ENCODE results near the gene WDR64.
"Not testable (repeated sequence)": the region's sequence is repeated elsewhere in the genome, so short reads cannot be mapped to it uniquely, and the experiment has no call there.

The WDR64 gene

DNA sequence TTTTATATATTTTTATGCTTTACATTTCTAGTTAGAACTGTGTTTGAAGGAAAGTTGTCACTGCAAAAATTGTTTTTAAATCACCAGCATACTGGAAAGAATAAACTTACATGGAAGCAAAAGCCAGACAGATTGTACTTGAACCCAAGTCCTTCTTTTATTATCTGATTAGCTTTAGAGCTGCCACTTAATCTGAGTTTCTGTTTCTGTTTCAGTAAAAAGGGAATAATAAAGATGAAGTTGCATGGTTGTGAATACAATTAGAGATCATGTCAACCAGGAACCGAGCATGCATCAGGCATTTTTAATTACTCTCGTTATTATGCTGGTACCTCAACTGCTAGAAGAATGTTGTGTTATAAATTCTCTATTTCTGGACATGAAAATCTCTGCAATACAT lies 119.0 kb downstream of the WDR64 start:
- Mint-ChIP-seq H3K36me3 (ENCODE audit: low read depth) (no peaks in the 10 kb centered on the region), H3K9me3 (no peaks in the 10 kb centered on the region), H3K4me3 (no peak overlapping the region), H3K27me3 (peaks cover 8% of the 10 kb centered on the region), H3K4me1 (ENCODE audit: low read depth) (no peaks in the 10 kb centered on the region), H3K27ac (no peak overlapping the region)
- intact Hi-C loops (cut with micrococcal nuclease), result no loop called here

DNA sequence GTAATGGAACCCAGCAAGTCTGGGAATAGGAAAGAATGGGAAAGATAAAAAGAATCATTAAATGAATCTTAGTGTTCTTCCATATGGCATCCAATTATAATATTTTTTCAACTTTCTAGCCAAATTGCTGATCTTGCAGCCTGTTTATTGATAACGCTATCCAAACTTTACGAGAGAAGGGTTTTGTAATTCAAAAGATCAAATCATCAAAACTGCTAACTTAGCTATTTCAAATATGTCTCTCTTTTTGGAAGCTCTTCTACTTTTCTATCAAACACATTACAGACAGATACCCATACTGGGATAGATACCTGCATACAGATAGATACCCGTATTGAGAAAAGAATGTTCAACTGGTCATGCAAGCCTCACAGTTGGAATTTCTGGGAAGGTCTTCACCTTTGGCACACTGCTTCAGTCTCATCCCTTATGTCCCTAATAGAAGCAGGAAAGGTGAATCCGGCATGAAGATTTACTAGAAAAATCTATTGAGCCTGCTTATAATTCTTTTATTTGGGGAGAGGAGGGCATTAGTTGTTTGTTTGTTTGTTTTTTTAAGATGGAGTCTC lies 120.9 kb downstream of the WDR64 start:
- no peak overlapping the region for H3K27ac Mint-ChIP-seq
- intact Hi-C loops (cut with micrococcal nuclease), result no loop called here
- H3K9me3 Mint-ChIP-seq, result no peaks in the 10 kb centered on the region
- no peaks in the 10 kb centered on the region for H3K36me3 Mint-ChIP-seq (ENCODE audit: low read depth)
- no peak overlapping the region for H3K4me3 Mint-ChIP-seq
- no peaks in the 10 kb centered on the region for H3K27me3 Mint-ChIP-seq
- peaks cover 6% of the 10 kb centered on the region for H3K4me1 Mint-ChIP-seq (ENCODE audit: low read depth)

DNA sequence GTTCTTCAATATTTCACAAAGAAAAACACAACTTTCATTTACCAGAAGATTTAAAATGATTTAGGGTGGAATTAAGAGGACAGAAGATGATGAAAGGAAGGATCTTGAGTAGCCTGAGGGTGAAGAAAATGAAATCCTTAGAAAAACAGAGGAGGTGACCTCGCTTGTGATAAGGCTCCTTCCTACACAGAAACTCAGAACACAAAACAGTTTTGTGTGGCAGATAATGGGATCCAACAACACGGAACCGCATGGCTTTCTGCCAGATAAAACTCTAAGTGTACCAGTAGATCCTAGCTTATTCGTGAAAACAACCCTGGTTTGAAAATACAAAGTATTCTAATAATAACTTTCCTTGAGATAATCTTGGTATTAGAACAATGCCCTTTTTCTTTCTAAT lies 121.9 kb downstream of the WDR64 start:
- Mint-ChIP-seq H3K9me3 (no peaks in the 10 kb centered on the region), H3K4me1 (ENCODE audit: low read depth) (peaks cover 6% of the 10 kb centered on the region), H3K27me3 (no peaks in the 10 kb centered on the region), H3K36me3 (ENCODE audit: low read depth) (no peaks in the 10 kb centered on the region), H3K27ac (no peak overlapping the region), H3K4me3 (no peak overlapping the region)
- intact Hi-C loops (cut with micrococcal nuclease), result no loop called here

DNA sequence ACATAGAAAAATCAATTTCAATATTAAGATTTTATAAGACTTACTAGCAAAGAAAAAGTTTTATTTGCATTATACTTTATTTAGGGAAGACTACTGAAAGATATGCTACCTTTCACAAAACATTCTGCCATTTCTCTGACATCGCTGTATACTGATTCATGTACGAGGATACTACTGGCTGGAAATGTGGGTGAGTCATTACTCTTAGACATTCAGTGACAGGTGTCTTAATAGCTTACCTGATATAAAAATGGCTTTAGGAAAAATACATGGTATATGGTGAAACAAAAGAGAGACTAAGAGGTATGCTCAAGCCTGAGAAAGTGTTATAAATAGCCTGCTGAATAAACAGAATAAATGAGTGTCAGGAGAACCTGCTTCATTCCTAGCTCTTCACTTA lies 122.9 kb downstream of the WDR64 start:
- Mint-ChIP-seq H3K27ac (no peak overlapping the region), H3K4me3 (no peak overlapping the region), H3K4me1 (ENCODE audit: low read depth) (peaks cover 6% of the 10 kb centered on the region), H3K27me3 (no peaks in the 10 kb centered on the region), H3K9me3 (no peaks in the 10 kb centered on the region), H3K36me3 (ENCODE audit: low read depth) (no peaks in the 10 kb centered on the region)
- intact Hi-C loops (cut with micrococcal nuclease), result no loop called here

DNA sequence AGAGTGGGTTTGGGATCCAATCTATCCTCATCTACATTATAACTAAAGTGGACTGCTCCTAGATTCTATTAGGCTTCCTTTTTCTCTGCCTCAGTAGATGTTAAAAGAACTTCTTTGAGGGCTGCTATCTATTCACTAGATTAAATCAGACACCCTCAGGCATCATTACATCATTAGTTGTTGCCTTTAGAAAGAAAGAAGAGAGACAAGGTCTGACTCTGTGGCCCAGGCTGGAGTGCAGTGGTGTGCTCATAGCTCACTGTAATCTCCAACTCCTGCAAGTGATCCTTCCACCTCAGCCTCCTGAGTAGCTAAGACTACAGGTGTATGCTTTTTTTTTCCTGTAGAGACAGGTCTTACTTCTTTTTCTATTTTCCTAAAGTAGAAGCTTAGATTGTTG lies 124.8 kb downstream of the WDR64 start:
- no peaks in the 10 kb centered on the region for H3K27me3 Mint-ChIP-seq
- intact Hi-C loops (cut with micrococcal nuclease), result no loop called here
- H3K9me3 Mint-ChIP-seq, result no peaks in the 10 kb centered on the region
- no peaks in the 10 kb centered on the region for H3K36me3 Mint-ChIP-seq (ENCODE audit: low read depth)
- no peak overlapping the region for H3K27ac Mint-ChIP-seq
- H3K4me3 Mint-ChIP-seq, result no peak overlapping the region
- H3K4me1 Mint-ChIP-seq (ENCODE audit: low read depth), result peaks cover 6% of the 10 kb centered on the region

DNA sequence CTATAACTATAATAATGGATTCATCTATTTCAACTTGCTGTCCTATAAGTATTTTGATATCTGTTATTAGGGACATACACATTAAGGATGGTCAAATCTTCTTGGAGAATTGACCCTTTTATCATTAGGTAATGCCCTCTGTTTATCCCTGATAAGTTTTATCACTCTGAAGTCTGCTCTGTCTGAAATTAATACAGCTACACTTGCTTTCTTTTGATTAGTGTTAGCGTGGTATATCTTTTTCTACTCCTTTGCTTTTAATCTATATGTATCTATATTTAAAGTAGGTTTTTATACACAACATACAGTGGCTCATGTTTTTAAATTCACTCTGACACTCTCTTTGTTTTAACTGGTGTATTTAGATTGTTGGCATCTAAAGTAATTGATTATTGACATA lies 126.0 kb downstream of the WDR64 start:
- Mint-ChIP-seq H3K9me3 (no peaks in the 10 kb centered on the region), H3K27ac (no peak overlapping the region), H3K36me3 (ENCODE audit: low read depth) (no peaks in the 10 kb centered on the region), H3K4me1 (ENCODE audit: low read depth) (peaks cover 6% of the 10 kb centered on the region), H3K4me3 (no peak overlapping the region), H3K27me3 (peaks cover 1% of the 10 kb centered on the region)
- intact Hi-C loops (cut with micrococcal nuclease), result no loop called here

DNA sequence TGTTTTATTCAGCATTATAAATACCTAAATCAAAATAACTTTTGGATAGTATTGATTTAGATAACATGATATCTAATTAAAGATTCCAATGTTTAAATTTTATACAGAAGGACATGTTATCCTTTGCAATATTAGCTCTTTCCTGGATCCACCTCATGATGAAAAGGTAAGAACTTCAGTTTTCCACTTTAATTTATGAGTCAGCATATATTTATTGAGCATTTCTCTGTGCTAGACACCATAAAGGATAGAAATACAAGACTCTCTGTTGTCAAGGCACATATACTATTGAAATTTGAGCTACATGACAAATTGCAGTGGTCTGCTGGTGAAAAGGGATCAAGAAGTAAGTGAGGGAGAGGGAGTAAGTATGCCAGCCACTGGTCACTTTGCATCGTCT lies 127.8 kb downstream of the WDR64 start:
- no peaks in the 10 kb centered on the region for H3K9me3 Mint-ChIP-seq
- H3K27me3 Mint-ChIP-seq, result peaks cover 4% of the 10 kb centered on the region
- no peak overlapping the region for H3K4me3 Mint-ChIP-seq
- peaks cover 6% of the 10 kb centered on the region for H3K4me1 Mint-ChIP-seq (ENCODE audit: low read depth)
- no peaks in the 10 kb centered on the region for H3K36me3 Mint-ChIP-seq (ENCODE audit: low read depth)
- H3K27ac Mint-ChIP-seq, result no peak overlapping the region
- intact Hi-C loops (cut with micrococcal nuclease), result no loop called here

DNA sequence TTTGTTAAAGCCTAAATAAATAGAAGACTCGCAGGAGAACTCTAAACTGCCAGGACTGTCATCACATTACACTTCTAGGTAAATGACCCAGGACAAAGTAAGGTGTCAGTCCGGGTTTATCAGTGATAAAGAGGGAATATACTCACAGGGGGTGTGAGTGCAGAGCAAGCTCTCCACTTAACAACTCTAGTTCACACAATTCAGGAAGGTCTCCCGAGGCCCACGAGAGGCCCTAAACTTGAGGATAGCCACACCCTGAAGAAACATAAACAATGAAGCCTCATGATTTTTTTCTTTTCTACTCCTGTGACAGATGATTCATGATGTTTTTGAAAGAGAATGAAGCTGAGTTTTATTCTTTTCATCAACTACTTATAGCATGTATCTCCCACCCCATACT lies 130.3 kb downstream of the WDR64 start:
- Mint-ChIP-seq H3K4me1 (ENCODE audit: low read depth) (no peaks in the 10 kb centered on the region), H3K4me3 (no peak overlapping the region), H3K27ac (no peak overlapping the region), H3K27me3 (peaks cover 4% of the 10 kb centered on the region), H3K36me3 (ENCODE audit: low read depth) (no peaks in the 10 kb centered on the region), H3K9me3 (no peaks in the 10 kb centered on the region)
- intact Hi-C loops (cut with micrococcal nuclease), result no loop called here

DNA sequence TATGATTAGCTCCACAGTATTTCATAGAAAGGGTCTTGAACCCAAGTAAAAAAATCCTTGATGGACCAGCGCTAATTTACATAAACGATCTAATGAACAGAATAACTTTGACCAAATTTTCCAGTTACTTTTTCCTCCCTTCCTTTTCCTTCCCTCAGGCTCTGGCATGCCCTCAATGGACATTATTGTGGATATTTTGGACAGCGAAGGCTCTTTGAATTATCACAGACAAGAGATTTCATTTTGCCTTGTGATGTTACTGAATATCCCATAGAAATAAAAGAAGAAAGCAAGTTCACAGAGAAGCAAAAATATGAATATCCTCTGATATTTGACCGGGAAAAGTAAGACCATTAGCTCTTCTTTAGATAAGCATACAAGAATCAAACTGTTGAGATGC lies 135.6 kb downstream of the WDR64 start:
- Mint-ChIP-seq H3K4me1 (ENCODE audit: low read depth) (no peaks in the 10 kb centered on the region), H3K36me3 (ENCODE audit: low read depth) (no peaks in the 10 kb centered on the region), H3K27me3 (peaks cover 4% of the 10 kb centered on the region), H3K27ac (no peak overlapping the region), H3K4me3 (no peak overlapping the region), H3K9me3 (no peaks in the 10 kb centered on the region)
- intact Hi-C loops (cut with micrococcal nuclease), result no loop called here

DNA sequence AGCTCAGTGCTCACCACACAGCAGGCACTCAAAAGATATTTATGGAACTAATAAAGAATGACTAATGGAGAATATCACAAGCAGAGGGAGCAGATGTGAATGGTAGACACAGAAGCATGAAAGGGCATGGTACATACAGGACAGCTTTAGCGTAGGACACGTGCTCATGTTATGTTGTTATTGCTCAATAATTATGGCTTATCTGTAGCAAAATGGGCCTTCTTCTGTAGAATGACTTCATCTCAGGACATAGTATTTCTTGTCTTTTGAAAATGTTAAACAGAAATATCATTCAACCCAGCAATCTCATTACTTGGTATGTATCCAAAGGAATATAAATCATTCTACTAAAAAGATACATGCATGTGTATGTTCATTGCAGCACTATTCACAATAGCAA lies 137.0 kb downstream of the WDR64 start:
- no peaks in the 10 kb centered on the region for H3K4me1 Mint-ChIP-seq (ENCODE audit: low read depth)
- H3K27me3 Mint-ChIP-seq, result peaks cover 5% of the 10 kb centered on the region
- H3K4me3 Mint-ChIP-seq, result no peak overlapping the region
- H3K27ac Mint-ChIP-seq, result no peak overlapping the region
- H3K36me3 Mint-ChIP-seq (ENCODE audit: low read depth), result no peaks in the 10 kb centered on the region
- intact Hi-C loops (cut with micrococcal nuclease), result no loop called here
- no peaks in the 10 kb centered on the region for H3K9me3 Mint-ChIP-seq

DNA sequence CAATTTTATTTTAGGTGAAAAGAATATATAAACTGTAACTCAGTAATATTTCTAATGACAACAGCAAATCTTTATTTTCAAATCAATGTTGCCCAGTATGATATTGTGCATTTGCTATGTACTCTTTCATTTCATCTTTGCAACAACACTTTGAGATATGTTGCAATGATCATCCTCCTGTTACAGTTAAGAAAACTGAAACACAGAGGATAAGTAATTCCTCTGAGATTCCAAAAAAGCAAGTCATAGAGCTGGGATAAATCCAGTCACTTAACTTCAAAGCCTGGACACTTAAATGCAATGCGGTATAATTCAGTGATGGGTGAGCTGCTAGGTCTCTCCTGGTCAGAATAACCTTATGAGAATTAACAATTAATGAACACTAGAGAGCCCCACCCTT lies 147.3 kb downstream of the WDR64 start:
- peaks cover 10% of the 10 kb centered on the region for H3K27me3 Mint-ChIP-seq
- H3K9me3 Mint-ChIP-seq, result no peaks in the 10 kb centered on the region
- H3K27ac Mint-ChIP-seq, result no peak overlapping the region
- H3K4me3 Mint-ChIP-seq, result no peak overlapping the region
- intact Hi-C loops (cut with micrococcal nuclease), result no loop called here
- no peaks in the 10 kb centered on the region for H3K4me1 Mint-ChIP-seq (ENCODE audit: low read depth)
- no peaks in the 10 kb centered on the region for H3K36me3 Mint-ChIP-seq (ENCODE audit: low read depth)

DNA sequence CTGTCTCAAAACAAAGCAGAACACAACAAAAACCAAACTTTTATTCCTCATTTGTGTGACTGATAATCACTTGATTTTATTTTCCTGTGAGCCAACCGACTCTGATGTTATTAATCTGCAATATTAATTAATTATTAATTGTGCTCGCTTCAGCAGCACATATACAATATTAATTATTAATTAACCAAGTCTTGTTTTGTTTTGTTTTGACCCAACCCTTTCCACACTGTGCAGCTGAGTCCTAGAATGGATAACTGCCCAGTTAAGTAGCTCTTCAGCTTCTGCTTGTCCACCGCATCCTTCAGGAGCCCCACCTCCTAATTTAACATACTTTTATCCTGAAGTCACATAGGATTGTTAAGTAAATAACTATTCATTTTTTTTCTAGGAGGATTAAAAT lies 148.6 kb downstream of the WDR64 start:
- no peaks in the 10 kb centered on the region for H3K9me3 Mint-ChIP-seq
- H3K27me3 Mint-ChIP-seq, result peaks cover 7% of the 10 kb centered on the region
- H3K4me1 Mint-ChIP-seq (ENCODE audit: low read depth), result no peaks in the 10 kb centered on the region
- H3K36me3 Mint-ChIP-seq (ENCODE audit: low read depth), result no peaks in the 10 kb centered on the region
- H3K27ac Mint-ChIP-seq, result no peak overlapping the region
- intact Hi-C loops (cut with micrococcal nuclease), result no loop called here
- H3K4me3 Mint-ChIP-seq, result no peak overlapping the region

DNA sequence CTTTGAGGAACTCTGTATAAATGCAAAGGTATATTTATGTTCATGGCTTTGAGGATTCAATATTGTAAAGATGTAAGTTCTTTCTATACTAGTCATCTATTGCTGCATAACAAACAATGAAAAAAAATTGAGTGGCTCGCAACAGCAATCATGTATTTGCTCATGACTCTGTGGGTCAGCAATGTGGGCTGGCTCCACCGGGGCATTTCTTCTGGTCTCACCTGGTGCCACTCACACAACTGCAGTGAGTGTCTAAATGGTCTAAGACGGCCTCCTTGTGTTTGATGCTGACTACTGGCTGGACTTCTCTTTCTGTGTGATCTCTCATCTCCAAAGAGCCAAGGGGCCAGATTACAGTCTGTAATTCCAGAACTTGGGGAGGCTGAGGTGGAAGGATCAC lies 150.8 kb downstream of the WDR64 start:
- Mint-ChIP-seq H3K4me1 (ENCODE audit: low read depth) (no peaks in the 10 kb centered on the region), H3K27ac (no peak overlapping the region), H3K27me3 (peaks cover 7% of the 10 kb centered on the region), H3K4me3 (no peak overlapping the region), H3K36me3 (ENCODE audit: low read depth) (no peaks in the 10 kb centered on the region), H3K9me3 (no peaks in the 10 kb centered on the region)
- intact Hi-C loops (cut with micrococcal nuclease), result no loop called here

DNA sequence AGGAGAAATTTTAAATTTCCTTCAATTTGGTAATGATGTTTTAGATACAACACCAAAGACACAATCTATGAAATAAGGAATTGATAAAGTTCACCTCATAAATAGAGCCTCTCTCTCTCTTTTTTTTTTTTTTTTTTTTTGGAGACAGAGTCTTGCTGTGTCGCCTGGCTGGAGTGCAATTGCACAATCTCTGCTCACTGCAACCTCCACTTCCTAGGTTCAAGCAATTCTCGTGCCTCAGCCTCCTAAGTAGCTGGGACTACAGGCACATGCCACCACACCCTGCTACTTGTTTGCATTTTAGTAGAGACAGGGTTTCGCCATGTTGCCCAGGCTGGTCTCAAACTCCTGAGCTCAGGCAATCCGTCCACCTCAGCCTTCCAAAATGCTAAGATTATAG lies 152.6 kb downstream of the WDR64 start:
- intact Hi-C loops (cut with micrococcal nuclease); H3K27me3 Mint-ChIP-seq; H3K4me3 Mint-ChIP-seq; H3K9me3 Mint-ChIP-seq; H3K4me1 Mint-ChIP-seq (ENCODE audit: low read depth); H3K27ac Mint-ChIP-seq; H3K36me3 Mint-ChIP-seq (ENCODE audit: low read depth): not testable (repeated sequence)

DNA sequence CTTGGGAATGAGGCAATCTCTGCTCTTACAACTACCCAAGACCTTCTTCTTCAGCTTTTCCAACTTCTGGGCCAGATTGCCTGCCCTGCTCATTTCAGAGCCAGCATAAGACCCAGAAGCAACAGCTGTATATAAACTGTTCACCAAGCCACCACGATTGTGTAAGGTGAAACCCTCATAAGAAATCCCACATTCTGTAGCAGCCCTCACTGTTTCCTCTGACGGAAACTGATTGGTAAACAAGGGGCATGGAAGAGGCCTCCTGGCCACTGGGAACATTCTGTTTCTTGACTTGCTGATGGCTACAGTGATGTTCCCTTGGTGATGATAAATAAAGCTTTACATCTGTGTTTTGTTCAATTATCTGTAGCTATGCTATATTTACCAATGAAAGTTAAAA lies 156.2 kb downstream of the WDR64 start:
- no peaks in the 10 kb centered on the region for H3K9me3 Mint-ChIP-seq
- no peaks in the 10 kb centered on the region for H3K36me3 Mint-ChIP-seq (ENCODE audit: low read depth)
- intact Hi-C loops (cut with micrococcal nuclease), result no loop called here
- H3K4me1 Mint-ChIP-seq (ENCODE audit: low read depth), result peaks cover 21% of the 10 kb centered on the region
- H3K27ac Mint-ChIP-seq, result no peak overlapping the region
- H3K27me3 Mint-ChIP-seq, result no peaks in the 10 kb centered on the region
- H3K4me3 Mint-ChIP-seq, result no peak overlapping the region
